Measurements from ENCODE around the gene ZDHHC13. TPM values are rescaled to one million over a fixed set of nuclear protein-coding genes. Genes with fewer than 3 reads are reported as not detected.

The ZDHHC13 gene
- total RNA-seq, 1 experiment from 2014 or later: 35.5 TPM

- intact Hi-C loops (cut with micrococcal nuclease; ENCODE audit: unreplicated experiment): no loop called here
- peaks cover 25% of the 10 kb centered on the region for H3F3A ChIP-seq (ENCODE audit: insufficient read depth, low read depth)
- POLR2A ChIA-PET (ENCODE audit: unreplicated experiment): no interaction called here
- no peaks in the 10 kb centered on the region for H3K27me3 ChIP-seq (ENCODE audit: insufficient read depth, low read depth)
- no peaks in the 10 kb centered on the region for H3K79me2 ChIP-seq (ENCODE audit: low read depth)
- no peaks in the 10 kb centered on the region for H3K9me2 ChIP-seq (ENCODE audit: insufficient read depth)
- H2AFZ ChIP-seq: no peak overlapping the region
- H4K20me1 ChIP-seq (ENCODE audit: insufficient read depth): no peaks in the 10 kb centered on the region
- H3K4me3 ChIP-seq: no peak overlapping the region
- H3K4me2 ChIP-seq: no peak overlapping the region
- peaks cover 36% of the 10 kb centered on the region for H3K4me1 ChIP-seq (replicated peaks; ENCODE audit: insufficient read depth)
- H3K27ac ChIP-seq: no peak overlapping the region
- peaks cover 13% of the 10 kb centered on the region; the same call in 1 of the 2 replicates for H3K9me3 ChIP-seq (ENCODE audit: insufficient read depth, low read depth)
- no peaks in the 10 kb centered on the region for H3K36me3 ChIP-seq (ENCODE audit: low read depth)
- no peak for DNase-seq
- CTCF ChIA-PET: no interaction called here
- TF ChIP-seq CTCF (conservative IDR thresholded peaks at IDR 0.05): no peak
- TF ChIP-seq EZH2 (IDR thresholded peaks at IDR 0.05; ENCODE audit: low read depth): no peak
- no TSS peak for BruUV-seq (replicated peaks)
These were observed 16.1 kb upstream of the ZDHHC13 start for GRCh38 chr11:19100885-19101284.

- ChIA-PET CTCF (interaction anchor here (0.6 to 1.2 kb wide), 2 partner anchors 30 to 134 kb away, joined by 3 read pairs; no protein-coding TSS in a partner anchor), POLR2A (ENCODE audit: unreplicated experiment) (interaction anchor here (0.7 to 1.2 kb wide), 3 partner anchors 22 to 1028 kb away, joined by 5 to 11 read pairs (median 8); no protein-coding TSS in a partner anchor)
- peak overlapping the region; percentile 31; the same call in 1 of the 2 replicates for H3K4me3 ChIP-seq
- H4K20me1 ChIP-seq (ENCODE audit: insufficient read depth): no peaks in the 10 kb centered on the region
- intact Hi-C loops (cut with micrococcal nuclease; ENCODE audit: unreplicated experiment): loop anchor here (1.0 to 2.0 kb wide), 4 partner anchors 8 to 23 kb away; partner anchors contain the start of gene ZDHHC13
- DNase-seq: peak in 1 of 2 experiments; percentile 97
- no peak overlapping the region for H2AFZ ChIP-seq
- H3K4me2 ChIP-seq: peak overlapping the region; percentile 61
- peaks cover 25% of the 10 kb centered on the region for H3F3A ChIP-seq (ENCODE audit: insufficient read depth, low read depth)
- no peaks in the 10 kb centered on the region for H3K27me3 ChIP-seq (ENCODE audit: insufficient read depth, low read depth)
- H3K4me1 ChIP-seq (replicated peaks; ENCODE audit: insufficient read depth): peaks cover 36% of the 10 kb centered on the region
- H3K27ac ChIP-seq: peak overlapping the region; percentile 43
- no peaks in the 10 kb centered on the region for H3K36me3 ChIP-seq (ENCODE audit: low read depth)
- peaks cover 13% of the 10 kb centered on the region; the same call in 1 of the 2 replicates for H3K9me3 ChIP-seq (ENCODE audit: insufficient read depth, low read depth)
- TF ChIP-seq EZH2 (IDR thresholded peaks at IDR 0.05; ENCODE audit: low read depth) (no peak), CTCF (conservative IDR thresholded peaks at IDR 0.05) (no peak)
- no TSS peak for BruUV-seq (replicated peaks)
- no peaks in the 10 kb centered on the region for H3K9me2 ChIP-seq (ENCODE audit: insufficient read depth)
- no peaks in the 10 kb centered on the region for H3K79me2 ChIP-seq (ENCODE audit: low read depth)
These were observed 15.0 kb upstream of the ZDHHC13 start for GRCh38 chr11:19101796-19102520.

- POLR2A ChIA-PET (ENCODE audit: unreplicated experiment): interaction anchor here (0.7 to 1.2 kb wide), 3 partner anchors 23 to 1029 kb away, joined by 5 to 11 read pairs (median 8); no protein-coding TSS in a partner anchor
- TF ChIP-seq CTCF (conservative IDR thresholded peaks at IDR 0.05): no peak
- no peak for TF ChIP-seq EZH2 (IDR thresholded peaks at IDR 0.05; ENCODE audit: low read depth)
- Histone ChIP-seq H2AFZ (no peak overlapping the region), H3K27me3 (ENCODE audit: insufficient read depth, low read depth) (no peaks in the 10 kb centered on the region), H3K9me2 (ENCODE audit: insufficient read depth) (no peaks in the 10 kb centered on the region), H3K36me3 (ENCODE audit: low read depth) (no peaks in the 10 kb centered on the region), H3K9me3 (ENCODE audit: insufficient read depth, low read depth) (peaks cover 13% of the 10 kb centered on the region; the same call in 1 of the 2 replicates), H4K20me1 (ENCODE audit: insufficient read depth) (no peaks in the 10 kb centered on the region), H3K4me2 (peak overlapping the region; percentile 61), H3K4me1 (replicated peaks; ENCODE audit: insufficient read depth) (peaks cover 36% of the 10 kb centered on the region), H3F3A (ENCODE audit: insufficient read depth, low read depth) (peaks cover 25% of the 10 kb centered on the region), H3K79me2 (ENCODE audit: low read depth) (no peaks in the 10 kb centered on the region), H3K27ac (no peak overlapping the region; the same call in 1 of the 2 replicates), H3K4me3 (no peak overlapping the region)
- BruUV-seq (replicated peaks): no TSS peak
- CTCF ChIA-PET: interaction anchor here (1.2 kb wide), 1 partner anchor 31 kb away, joined by 3 read pairs; no protein-coding TSS in a partner anchor
- DNase-seq: no peak
- intact Hi-C loops (cut with micrococcal nuclease; ENCODE audit: unreplicated experiment): loop anchor here (1.0 to 2.0 kb wide), 4 partner anchors 8 to 24 kb away; partner anchors contain the start of gene ZDHHC13
These were observed 14.5 kb upstream of the ZDHHC13 start for GRCh38 chr11:19102521-19102900.

All from PC-9 (cell line).